Fibroblast of lung (primary cell): Measurements from ENCODE around the gene UBE2V1.

ENCODE experiments used
- CTCF ChIP-seq, 2 donors: IDR thresholded peaks in 1 of 2; conservative IDR thresholded peaks in 1 of 2; 1 replicate in 1 of 2; 2 replicates in 1 of 2; pipeline ENCODE4 v1.5.1; 2011 to 2012; ENCODE audit warnings: low read length in 2 of 2, control low read depth in 1 of 2, inconsistent platforms in 1 of 2, low read depth in 1 of 2, mild to moderate bottlenecking in 1 of 2
- EZH2 ChIP-seq: IDR thresholded peaks from 2 replicates; pipeline ENCODE4 v1.5.1; 2012; ENCODE audit warnings: low read length, control low read depth, mild to moderate bottlenecking; ENCODE audit errors: missing control alignments

GRCh38 chr20:50043573-50044352, 69.2 kb downstream of the UBE2V1 start:
- TF ChIP-seq CTCF (conservative IDR thresholded peaks at IDR 0.05 in 1 of 2, IDR thresholded peaks at IDR 0.05 in 1 of 2; ENCODE audit: low read depth in 1 of 2, low read length in 2 of 2) (no peak), EZH2 (no peak)
